Superior temporal gyrus (tissue), 1 donor: ENCODE results near the gene TP53BP2.
"Not testable (repeated sequence)": the region's sequence is repeated elsewhere in the genome, so short reads cannot be mapped to it uniquely, and the experiment has no call there.

Experiments
- DNase-seq: peaks from one replicate; pipeline ENCODE4 v3.0.0-alpha.2; 2016; ENCODE audit errors: extremely low spot score

The TP53BP2 gene

DNA sequence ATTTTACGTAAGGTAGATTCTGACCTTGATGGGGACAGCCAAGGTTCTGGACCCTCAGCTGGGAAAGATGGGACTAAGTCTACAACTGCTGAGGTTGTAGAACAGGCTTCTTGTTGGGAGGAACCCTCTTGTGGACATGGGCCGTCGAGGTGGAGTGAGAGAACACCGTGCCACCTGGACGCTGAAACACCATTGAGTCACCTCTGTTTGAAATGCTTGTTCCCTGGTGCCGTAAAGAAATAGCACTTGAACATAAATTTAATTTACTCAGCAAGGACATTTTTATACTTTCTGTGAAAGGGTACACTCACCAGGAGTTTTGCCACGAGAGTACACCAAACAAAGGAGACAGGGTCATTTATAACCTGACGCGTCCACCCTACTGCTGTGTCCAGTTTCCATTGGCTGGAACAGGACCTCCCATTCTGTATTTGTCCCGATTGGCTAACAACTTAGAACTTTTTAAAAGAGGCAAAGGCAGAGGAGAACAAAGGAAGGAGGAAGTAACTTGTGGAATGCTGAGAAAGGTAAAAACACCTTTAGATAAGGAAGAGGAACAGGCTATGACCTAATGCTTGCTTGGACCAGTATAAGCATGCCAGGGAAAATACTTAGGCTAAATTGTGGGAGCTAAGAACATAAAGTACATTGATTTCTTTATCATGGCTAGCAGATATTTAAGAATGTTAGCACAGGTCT lies 105.6 kb downstream of the TP53BP2 start:
- DNase-seq: not testable (repeated sequence)

DNA sequence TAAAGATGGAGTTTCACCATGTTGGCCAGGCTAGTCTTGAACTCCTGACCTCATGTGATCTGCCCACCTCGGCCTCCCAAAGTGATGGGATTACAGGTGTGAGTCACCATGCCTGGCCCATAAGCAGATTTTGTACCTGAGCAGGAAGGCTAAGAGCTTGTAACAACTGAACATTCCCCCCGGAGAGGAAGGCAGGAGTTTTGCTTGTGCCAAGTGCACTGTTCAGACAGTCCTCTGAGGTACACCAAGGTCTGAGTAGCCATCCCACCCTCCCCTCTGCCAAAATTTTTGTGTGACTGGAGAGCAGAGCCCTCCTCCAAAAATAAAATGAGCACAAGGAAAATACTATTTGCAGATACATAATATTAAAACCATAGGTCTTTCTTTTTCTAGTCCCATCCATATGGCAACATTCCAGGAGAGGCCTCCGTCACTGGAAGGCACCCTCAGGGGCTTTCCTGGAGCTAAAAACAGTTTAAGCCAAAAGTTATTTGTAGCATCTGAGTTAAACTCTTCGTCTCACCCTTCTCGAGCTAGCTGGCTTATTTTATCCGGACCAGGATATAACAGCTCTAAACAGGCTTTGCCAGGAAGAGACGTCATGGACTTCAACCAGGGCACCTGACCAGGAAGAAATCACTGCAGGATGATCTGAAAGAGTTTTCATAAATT lies 106.2 kb downstream of the TP53BP2 start:
- no peak for DNase-seq

GRCh38 chr1:223738465-223739365 lies 107.0 kb downstream of the TP53BP2 start:
- DNase-seq: no peak

- DNase-seq: no peak
Measured at GRCh38 chr1:223737342-223737741, 108.4 kb downstream of the TP53BP2 start.

DNA sequence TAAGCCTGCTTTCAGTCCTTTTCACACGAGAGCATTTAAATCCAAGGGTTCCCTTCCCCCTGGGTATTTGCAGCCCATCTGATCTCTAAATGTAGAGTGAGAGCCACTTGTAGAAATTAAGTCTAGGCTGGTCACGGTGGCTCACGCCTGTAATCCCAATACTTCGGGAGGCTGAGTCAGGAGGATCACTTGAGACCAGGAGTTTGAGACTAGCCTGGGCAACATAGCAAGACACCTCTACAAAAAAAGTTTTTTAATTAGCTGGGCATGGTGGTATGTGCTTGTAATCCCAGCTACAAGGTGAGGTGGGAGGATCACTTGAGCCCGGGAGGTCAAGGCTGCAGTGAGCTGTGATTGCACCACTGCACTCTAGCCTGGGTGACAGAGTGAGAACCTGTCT lies 109.1 kb downstream of the TP53BP2 start:
- not testable (repeated sequence) for DNase-seq

- no peak for DNase-seq
Measured at GRCh38 chr1:223733898-223734852, 111.6 kb downstream of the TP53BP2 start.

DNA sequence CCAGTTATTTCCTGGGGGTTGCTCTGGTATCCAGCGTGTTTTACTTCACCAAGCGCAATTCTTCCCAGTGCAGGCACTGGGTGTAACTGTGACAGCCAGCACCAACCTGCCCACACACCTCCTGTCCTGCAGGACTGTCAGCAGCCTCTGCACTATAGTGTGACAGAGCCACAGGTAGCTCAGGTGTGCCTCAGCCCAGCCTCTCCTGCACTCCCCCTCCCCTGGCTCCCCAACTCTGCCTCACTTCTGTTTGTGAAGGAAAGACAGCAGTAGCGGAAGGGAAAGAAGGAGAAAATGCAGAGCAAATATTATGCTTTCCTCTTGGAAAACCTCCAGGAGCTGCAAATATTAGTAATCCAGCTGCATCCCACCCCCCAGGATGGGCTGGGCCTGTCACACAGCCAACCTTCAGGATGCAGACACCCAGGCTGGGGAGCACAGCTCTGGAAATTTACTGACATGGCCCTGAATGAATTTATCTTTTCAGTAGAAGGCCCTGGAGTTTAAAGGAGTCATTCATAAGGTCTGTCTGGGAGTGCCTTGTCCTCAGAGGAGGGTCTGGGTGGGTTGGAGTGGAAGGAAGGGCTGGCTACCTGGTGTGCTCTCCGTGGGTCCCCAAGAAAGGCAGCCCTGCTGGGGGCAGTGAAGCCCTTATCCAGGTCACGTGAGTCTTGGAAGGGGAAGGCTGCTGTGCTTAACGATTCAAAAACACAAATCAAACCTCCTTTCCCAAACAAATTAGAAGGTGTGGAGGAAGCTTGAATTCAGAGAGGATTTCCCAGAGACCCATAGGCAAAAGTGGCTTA lies 112.6 kb downstream of the TP53BP2 start:
- no peak for DNase-seq

DNA sequence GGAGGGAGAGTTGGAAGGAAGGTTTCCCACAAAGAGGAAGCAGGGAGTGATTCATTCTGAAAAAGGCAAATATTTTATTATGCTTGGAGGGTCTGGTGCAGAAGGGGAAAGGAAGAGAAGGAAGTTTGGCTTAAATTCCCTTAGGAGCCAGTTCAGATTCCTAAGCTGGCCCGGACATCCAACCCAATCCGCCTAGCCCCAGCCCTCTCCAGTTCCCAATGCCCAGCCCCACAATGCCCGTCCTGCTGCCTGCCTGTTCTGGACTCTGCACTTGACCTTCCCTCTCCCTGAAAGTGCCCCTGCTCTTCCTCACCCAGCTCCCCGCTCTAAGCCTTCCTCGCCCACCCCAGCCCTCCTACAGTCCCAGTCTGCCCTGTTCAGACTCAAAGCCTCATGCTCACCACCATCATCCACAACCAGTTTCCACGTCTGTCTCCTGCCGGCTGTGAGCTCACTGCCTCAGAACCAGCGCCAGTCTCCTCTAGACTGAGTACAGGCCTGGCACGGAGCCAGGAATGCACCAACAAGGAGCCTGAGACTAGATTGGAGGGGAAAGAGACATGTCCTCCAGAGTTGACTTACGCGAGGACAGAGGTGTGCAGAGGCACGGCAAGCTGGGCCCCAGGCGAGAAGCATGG lies 114.5 kb downstream of the TP53BP2 start:
- DNase-seq: no peak

- no peak for DNase-seq
Measured at GRCh38 chr1:223730479-223731132, 115.1 kb downstream of the TP53BP2 start.

DNA sequence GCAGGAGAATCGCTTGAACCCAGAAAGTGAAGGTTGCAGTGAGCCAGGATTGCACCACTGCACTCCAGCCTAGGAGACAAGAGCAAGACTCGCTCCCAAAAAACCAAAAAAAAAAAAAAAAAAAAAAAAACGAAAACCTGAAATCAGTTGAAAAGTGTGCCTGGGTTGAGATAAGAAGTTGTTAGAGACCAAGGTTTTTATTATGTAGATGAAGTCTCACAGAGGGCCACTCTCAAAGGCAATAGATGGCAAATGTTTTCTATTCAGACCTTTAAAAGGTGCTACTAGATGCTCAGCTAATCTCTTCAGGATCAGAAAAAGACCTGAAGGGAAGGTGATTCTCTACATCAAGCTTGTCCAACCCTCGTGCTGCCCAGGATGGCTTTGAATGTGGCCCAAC lies 115.8 kb downstream of the TP53BP2 start:
- no peak for DNase-seq
